SU-DHL-6 (cell line): ENCODE measurements around the gene NDUFB11.

Experiments used
- H2AFZ ChIP-seq: fragments of 200-600 bp; sonication (generic); 2 replicates; pipeline ENCODE4 v1.6.1; 2014; ENCODE audit warnings: low read depth, mild to moderate bottlenecking, moderate library complexity, mixed read lengths, antibody characterized with exemption, low read length; ENCODE audit not compliant: severe bottlenecking
- H3F3A ChIP-seq: fragments of 200-600 bp; shearing (Covaris generic); 2 replicates; pipeline ENCODE4 v1.6.0; 2016; ENCODE audit warnings: antibody characterized with exemption, mild to moderate bottlenecking; ENCODE audit not compliant: insufficient read depth
- H3K27ac ChIP-seq: fragments of 200-600 bp; sonication (generic); 2 replicates; pipeline ENCODE4 v1.5.1; 2016; ENCODE audit warnings: low read depth, mild to moderate bottlenecking, low read length, moderate library complexity, mixed read lengths
- H3K27me3 ChIP-seq: fragments of 200-600 bp; sonication (generic), shearing (Covaris generic); 2 replicates; pipeline ENCODE4 v1.6.0; 2014; ENCODE audit warnings: mild to moderate bottlenecking, low read length
- H3K36me3 ChIP-seq: fragments of 200-600 bp; sonication (generic); 2 replicates; pipeline ENCODE4 v1.6.1; 2014; ENCODE audit warnings: mild to moderate bottlenecking, low read length, mixed read lengths
- H3K4me2 ChIP-seq: fragments of 300-600, 200-600 bp; shearing (Covaris generic), sonication (generic); 2 replicates; pipeline ENCODE4 v1.6.0; 2014; ENCODE audit warnings: low read length, low read depth, mild to moderate bottlenecking; ENCODE audit not compliant: poor library complexity, severe bottlenecking
- H3K4me3 ChIP-seq: fragments of 200-600 bp; sonication (generic); 2 replicates; pipeline ENCODE4 v1.5.1; 2014; ENCODE audit warnings: antibody characterized with exemption, low read length, mild to moderate bottlenecking, mixed read lengths; ENCODE audit not compliant: insufficient read depth, poor library complexity, severe bottlenecking
- H3K79me2 ChIP-seq: fragments of 200-600 bp; sonication (generic); 2 replicates; pipeline ENCODE4 v1.6.1; 2014; ENCODE audit warnings: mild to moderate bottlenecking, low read length, moderate library complexity; ENCODE audit not compliant: insufficient read depth
- H3K9ac ChIP-seq: fragments of 200-600 bp; sonication (generic); 2 replicates; pipeline ENCODE4 v1.7.0; 2014; ENCODE audit warnings: mild to moderate bottlenecking, low read length
- H3K9me2 ChIP-seq: fragments of 200-600 bp; sonication (generic); replicated peaks from 2 replicates; pipeline ENCODE4 v1.6.1; 2014; ENCODE audit warnings: low read length; ENCODE audit not compliant: insufficient read depth
- H3K9me3 ChIP-seq: fragments of 200-600 bp; sonication (generic); 2 replicates; pipeline ENCODE4 v1.6.1; 2014; ENCODE audit warnings: low read length, mixed read lengths; ENCODE audit not compliant: insufficient read depth
- H4K20me1 ChIP-seq: fragments of 200-600 bp; sonication (generic); 2 replicates; pipeline ENCODE4 v1.6.1; 2014; ENCODE audit warnings: low read depth, mild to moderate bottlenecking, antibody characterized with exemption, low read length, moderate library complexity, mixed read lengths
- CTCF ChIP-seq: fragments of 200-600 bp; sonication (generic); IDR thresholded peaks from one replicate; pipeline ENCODE4 v1.5.1; 2017; ENCODE audit warnings: antibody characterized with exemption, mild to moderate bottlenecking, low read length, moderate library complexity; ENCODE audit not compliant: insufficient read depth, poor library complexity, severe bottlenecking
- EZH2phosphoT487 ChIP-seq: fragments of 200-600 bp; sonication (generic), shearing (Covaris generic); conservative IDR thresholded peaks from 2 replicates; pipeline ENCODE4 v1.6.1; 2018; ENCODE audit warnings: mild to moderate bottlenecking, antibody characterized with exemption, low read length, moderate library complexity, mixed read lengths

NDUFB11 gene

GRCh38 chrX:47184486-47184885, 40.0 kb upstream of the NDUFB11 start:
- no peaks in the 10 kb centered on the region for H3K36me3 ChIP-seq

GRCh38 chrX:47182106-47182700, 37.7 kb upstream of the NDUFB11 start:
- Histone ChIP-seq H3K79me2 (no peaks in the 10 kb centered on the region), H3K9ac (no peak overlapping the region), H4K20me1 (no peaks in the 10 kb centered on the region), H3K27ac (no peak overlapping the region), H3K36me3 (no peaks in the 10 kb centered on the region), H3K27me3 (no peaks in the 10 kb centered on the region), H3F3A (no peaks in the 10 kb centered on the region; the same call in 1 of the 2 replicates), H3K9me3 (no peaks in the 10 kb centered on the region), H3K4me3 (no peak overlapping the region), H3K4me2 (no peak overlapping the region), H2AFZ (no peak overlapping the region), H3K9me2 (no peaks in the 10 kb centered on the region)
- no peak for TF ChIP-seq CTCF
- no peak for TF ChIP-seq EZH2phosphoT487

More at GRCh38 chrX:47184486-47184885, 40.0 kb upstream of the NDUFB11 start:
- no peaks in the 10 kb centered on the region for H3K27me3 ChIP-seq
- no peaks in the 10 kb centered on the region for H3K9me2 ChIP-seq
- H3K9me3 ChIP-seq, result no peaks in the 10 kb centered on the region
- no peak overlapping the region for H3K4me2 ChIP-seq
- H3K9ac ChIP-seq, result no peak overlapping the region
- no peaks in the 10 kb centered on the region for H3K79me2 ChIP-seq
- H3F3A ChIP-seq, result peaks cover 14% of the 10 kb centered on the region
- no peak overlapping the region for H2AFZ ChIP-seq
- no peaks in the 10 kb centered on the region for H4K20me1 ChIP-seq
- no peak overlapping the region for H3K4me3 ChIP-seq
- no peak overlapping the region for H3K27ac ChIP-seq
- no peak for TF ChIP-seq CTCF
- TF ChIP-seq EZH2phosphoT487, result no peak

GRCh38 chrX:47181301-47181700, 36.8 kb upstream of the NDUFB11 start:
- Histone ChIP-seq H2AFZ (no peak overlapping the region), H3K36me3 (no peaks in the 10 kb centered on the region), H3K79me2 (no peaks in the 10 kb centered on the region), H3F3A (no peaks in the 10 kb centered on the region), H3K4me2 (no peak overlapping the region), H3K27me3 (no peaks in the 10 kb centered on the region), H3K4me3 (no peak overlapping the region), H3K9me2 (no peaks in the 10 kb centered on the region), H3K9ac (no peak overlapping the region), H4K20me1 (no peaks in the 10 kb centered on the region), H3K27ac (no peak overlapping the region), H3K9me3 (no peaks in the 10 kb centered on the region)
- TF ChIP-seq EZH2phosphoT487, result no peak
- no peak for TF ChIP-seq CTCF
